ENCODE measurements around the gene ITFG1.
"Not testable (repeated sequence)": the region's sequence is repeated elsewhere in the genome, so short reads cannot be mapped to it uniquely, and the experiment has no call there.

ITFG1 gene

GRCh38 chr16:47143677-47144558 lies 316.9 kb downstream of the ITFG1 start, which contains the start of gene NETO2:
Gene NETO2 (minus strand): TSS chr16:47143945. CDS start chr16:47143612, 333 bp downstream.
- DNase-seq: no peak

GRCh38 chr16:47142821-47143676 lies 317.8 kb downstream of the ITFG1 start:
- peak; percentile 22 for DNase-seq

- no peak for DNase-seq
Measured at GRCh38 chr16:47142486-47142820, 318.4 kb downstream of the ITFG1 start.

GRCh38 chr16:47141773-47142485 lies 318.9 kb downstream of the ITFG1 start:
- peak; percentile 81 for DNase-seq

GRCh38 chr16:47140686-47141085 lies 320.2 kb downstream of the ITFG1 start:
- no peak for DNase-seq

- no peak for DNase-seq
Measured at GRCh38 chr16:47139561-47140185, 321.2 kb downstream of the ITFG1 start.

GRCh38 chr16:47137925-47138324 lies 322.9 kb downstream of the ITFG1 start:
- not testable (repeated sequence) for DNase-seq

- no peak for DNase-seq
Measured at GRCh38 chr16:47136099-47136842, 324.6 kb downstream of the ITFG1 start.

- DNase-seq: no peak
Measured at GRCh38 chr16:47134550-47134949, 326.3 kb downstream of the ITFG1 start.

- no peak for DNase-seq
Measured at GRCh38 chr16:47132308-47132707, 328.6 kb downstream of the ITFG1 start.

- no peak for DNase-seq
Measured at GRCh38 chr16:47129755-47130435, 331.0 kb downstream of the ITFG1 start.

GRCh38 chr16:47127541-47127940 lies 333.3 kb downstream of the ITFG1 start:
- DNase-seq: no peak

GRCh38 chr16:47125757-47126156 lies 335.1 kb downstream of the ITFG1 start:
- DNase-seq: no peak

- DNase-seq: no peak
Measured at GRCh38 chr16:47113130-47113529, 347.7 kb downstream of the ITFG1 start.

GRCh38 chr16:47110939-47111338 lies 349.9 kb downstream of the ITFG1 start:
- DNase-seq: no peak

- no peak for DNase-seq
Measured at GRCh38 chr16:47109361-47109760, 351.5 kb downstream of the ITFG1 start.
